Activated CD8-positive, alpha-beta memory T cell treated with anti-CD3 and anti-CD28 coated beads, Interleukin-2, amount 50 U/mL, for 24 hours (primary cell): Measurements from ENCODE around the gene POLR2C.

ENCODE experiments used
- DNase-seq: peaks from one replicate; pipeline ENCODE4 v3.0.0-alpha.2; 2020; ENCODE audit errors: extremely low read depth

POLR2C gene

GRCh38 chr16:57502048-57502775 lies 39.7 kb downstream of the POLR2C start:
- DNase-seq = no peak

DNA sequence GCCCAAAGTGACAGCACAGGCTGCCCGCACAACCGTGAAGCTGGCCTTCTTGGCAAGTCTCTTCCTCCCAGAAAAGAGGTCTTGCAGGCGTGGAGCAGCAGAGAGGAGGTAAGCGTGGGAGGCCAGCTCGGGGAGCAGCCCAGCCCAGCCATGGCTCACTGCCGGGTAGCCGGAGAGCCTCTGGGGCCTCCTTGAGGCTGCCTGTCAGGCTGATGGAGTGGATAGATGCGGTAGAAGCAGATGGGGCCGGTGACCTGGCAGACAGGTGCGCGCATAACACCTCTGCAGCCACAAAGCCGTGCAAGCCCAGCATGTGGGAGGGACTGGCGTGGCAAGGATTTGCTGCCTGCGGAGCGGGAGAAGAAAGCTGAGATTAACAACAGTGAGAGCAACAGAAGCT lies 40.9 kb downstream of the POLR2C start:
- DNase-seq = no peak

DNA sequence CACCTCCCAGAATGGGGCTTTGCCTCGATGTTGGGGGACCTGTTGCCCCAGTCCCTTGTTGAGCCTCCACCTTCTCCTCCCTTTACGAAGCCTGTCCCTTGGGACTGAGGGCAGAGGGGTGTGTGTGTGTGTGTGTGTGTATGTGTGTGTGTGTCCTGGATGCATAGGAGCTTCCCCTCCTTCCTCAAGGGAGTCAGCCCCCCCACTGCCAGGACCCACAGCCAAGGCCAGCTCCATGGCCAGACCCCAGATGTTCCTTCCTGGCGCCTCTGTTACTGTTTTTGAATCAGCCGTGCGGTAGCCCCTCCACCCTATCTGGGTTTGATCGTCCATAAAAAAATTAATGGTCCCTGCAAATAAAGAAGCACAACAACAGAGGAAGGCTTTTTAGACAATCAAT lies 41.5 kb downstream of the POLR2C start:
- DNase-seq = no peak

DNA sequence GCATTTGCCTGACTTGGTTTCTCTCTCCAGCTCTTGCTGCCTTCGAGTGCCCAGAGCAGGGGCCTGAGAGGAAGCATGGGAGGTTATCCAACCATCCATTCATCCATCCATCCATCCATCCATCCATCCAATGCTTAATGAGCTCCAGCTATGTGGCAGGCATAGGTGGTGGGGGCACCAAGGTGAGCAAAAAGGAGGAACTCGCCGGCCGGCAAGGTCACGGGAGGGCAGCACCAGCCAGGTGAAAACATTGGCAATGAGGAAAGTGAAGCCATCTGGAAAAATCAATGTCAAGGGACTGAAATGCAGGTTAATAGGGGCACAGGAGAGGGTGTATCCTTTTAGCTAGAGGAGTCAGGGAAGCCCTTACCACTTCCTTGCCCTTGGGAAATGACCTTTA lies 42.0 kb downstream of the POLR2C start:
- no peak for DNase-seq

GRCh38 chr16:57505169-57505568 lies 42.7 kb downstream of the POLR2C start:
- no peak for DNase-seq

- DNase-seq = no peak
Measured at GRCh38 chr16:57507136-57508034, 44.9 kb downstream of the POLR2C start.

- no peak for DNase-seq
Measured at GRCh38 chr16:57508035-57508425, 45.6 kb downstream of the POLR2C start.

DNA sequence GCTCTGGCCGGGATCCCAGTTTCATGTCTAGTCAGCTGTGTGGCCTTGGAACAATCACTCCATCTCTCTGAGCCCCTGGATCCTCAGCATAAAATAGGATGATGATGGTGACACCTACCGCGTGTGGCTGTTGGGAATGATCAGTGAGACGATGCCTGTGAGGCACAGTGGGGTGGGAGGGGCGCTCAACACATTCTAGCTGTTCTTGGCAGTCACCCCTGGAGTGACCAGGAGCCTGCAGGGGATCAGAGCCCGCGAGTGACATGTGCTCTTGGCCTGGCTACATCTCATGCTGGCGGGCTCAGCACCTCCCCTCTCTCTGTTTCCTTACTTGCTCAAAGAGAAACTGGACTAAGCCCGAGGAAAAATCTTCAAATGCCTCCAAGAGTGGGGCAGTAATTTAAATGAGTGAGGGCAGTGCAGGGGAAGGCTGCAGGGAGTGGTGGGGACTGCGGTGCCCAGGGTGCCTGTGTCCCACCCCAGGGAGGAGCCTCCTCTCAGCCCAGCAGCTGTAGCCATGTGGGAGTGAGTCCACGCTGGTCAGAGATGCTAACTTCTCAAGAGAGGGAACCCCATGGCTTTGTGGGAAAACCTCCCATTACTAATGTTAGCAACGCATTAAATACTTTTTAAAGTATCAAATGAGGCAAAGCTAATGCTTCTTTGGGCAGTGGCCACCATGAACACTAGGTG lies 46.9 kb downstream of the POLR2C start:
- no peak for DNase-seq

DNA sequence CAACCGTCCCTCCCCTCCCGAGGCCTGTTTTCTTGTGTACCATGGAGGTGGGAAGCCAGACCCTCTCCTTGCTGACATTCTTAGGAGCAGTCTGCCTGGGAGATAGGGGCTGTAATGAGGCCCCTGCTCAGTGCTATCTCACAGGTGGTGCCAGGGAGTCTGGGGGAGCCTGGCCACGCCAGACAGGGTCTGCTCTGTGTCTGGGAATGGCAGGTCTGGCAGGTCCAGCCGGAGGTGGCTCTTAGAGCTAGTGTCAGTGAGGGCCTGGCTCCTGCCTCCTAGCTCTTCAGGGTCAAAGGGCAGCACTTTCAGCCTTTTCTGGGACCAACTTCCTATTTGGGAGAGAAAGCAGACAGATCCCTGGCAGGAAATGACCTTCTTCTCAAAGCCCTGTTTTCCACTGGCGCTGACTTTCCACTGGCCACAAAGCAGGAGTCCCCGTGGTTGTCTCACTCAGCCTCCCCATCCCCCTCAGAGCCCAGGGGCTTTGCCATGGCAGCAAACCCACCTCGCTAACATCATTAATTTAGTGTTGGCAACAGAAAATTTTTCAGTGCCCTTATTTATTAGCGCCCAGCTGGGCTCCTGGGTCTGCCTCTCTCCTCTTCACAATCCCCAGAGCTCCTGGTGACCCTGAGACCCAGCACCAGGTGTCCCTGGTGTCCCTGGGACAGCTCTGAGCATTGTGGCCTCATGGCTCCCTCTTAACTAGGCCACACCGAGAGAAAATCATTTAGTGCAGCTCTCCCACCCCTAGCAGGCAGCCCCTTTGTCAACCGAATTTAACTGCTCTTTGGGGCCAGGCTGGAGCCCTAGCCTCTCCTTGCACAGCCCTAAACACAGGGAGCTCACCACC lies 47.8 kb downstream of the POLR2C start:
- DNase-seq = no peak

DNA sequence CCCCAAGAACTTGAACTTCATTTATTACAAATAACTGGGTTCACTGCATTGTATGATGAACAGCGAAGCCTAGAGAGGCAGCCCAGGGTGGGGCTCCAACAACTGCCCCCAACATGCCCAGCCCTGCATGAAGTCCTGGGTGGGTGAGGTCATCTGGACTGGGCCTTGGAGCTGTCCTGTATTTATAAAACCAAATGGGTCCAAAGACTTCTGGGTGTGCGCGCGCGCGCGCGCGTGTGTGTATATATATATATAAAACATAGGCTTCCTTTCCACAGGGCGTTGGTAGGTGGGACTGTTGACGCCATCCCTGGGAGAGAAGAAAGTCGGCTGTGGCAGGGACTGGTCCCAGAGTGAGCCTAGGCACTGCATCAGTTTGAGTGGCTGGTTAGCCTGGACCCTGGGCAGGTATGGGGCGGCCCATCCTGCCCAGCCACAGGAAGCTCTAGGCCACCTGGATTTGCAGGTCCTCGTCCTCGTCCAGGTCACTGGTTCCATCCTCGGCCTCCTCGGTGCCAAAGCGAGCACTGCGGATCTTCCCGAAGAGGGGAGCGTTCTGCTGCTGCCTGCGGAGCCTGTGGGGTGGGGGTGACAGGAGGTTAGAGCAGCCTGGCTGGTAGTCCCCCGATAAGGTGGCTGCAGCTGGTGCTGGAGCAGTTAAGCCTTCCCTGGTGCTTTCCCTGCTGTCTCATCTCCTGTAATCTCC lies 50.0 kb downstream of the POLR2C start:
- DNase-seq = no peak

- no peak for DNase-seq
Measured at GRCh38 chr16:57513371-57514102, 51.1 kb downstream of the POLR2C start.

GRCh38 chr16:57514371-57514770 lies 51.9 kb downstream of the POLR2C start:
- no peak for DNase-seq

GRCh38 chr16:57514791-57515600 lies 52.5 kb downstream of the POLR2C start:
- no peak for DNase-seq

- DNase-seq = no peak
Measured at GRCh38 chr16:57516176-57516725, 53.8 kb downstream of the POLR2C start.

- DNase-seq = no peak
Measured at GRCh38 chr16:57516773-57517172, 54.3 kb downstream of the POLR2C start.

DNA sequence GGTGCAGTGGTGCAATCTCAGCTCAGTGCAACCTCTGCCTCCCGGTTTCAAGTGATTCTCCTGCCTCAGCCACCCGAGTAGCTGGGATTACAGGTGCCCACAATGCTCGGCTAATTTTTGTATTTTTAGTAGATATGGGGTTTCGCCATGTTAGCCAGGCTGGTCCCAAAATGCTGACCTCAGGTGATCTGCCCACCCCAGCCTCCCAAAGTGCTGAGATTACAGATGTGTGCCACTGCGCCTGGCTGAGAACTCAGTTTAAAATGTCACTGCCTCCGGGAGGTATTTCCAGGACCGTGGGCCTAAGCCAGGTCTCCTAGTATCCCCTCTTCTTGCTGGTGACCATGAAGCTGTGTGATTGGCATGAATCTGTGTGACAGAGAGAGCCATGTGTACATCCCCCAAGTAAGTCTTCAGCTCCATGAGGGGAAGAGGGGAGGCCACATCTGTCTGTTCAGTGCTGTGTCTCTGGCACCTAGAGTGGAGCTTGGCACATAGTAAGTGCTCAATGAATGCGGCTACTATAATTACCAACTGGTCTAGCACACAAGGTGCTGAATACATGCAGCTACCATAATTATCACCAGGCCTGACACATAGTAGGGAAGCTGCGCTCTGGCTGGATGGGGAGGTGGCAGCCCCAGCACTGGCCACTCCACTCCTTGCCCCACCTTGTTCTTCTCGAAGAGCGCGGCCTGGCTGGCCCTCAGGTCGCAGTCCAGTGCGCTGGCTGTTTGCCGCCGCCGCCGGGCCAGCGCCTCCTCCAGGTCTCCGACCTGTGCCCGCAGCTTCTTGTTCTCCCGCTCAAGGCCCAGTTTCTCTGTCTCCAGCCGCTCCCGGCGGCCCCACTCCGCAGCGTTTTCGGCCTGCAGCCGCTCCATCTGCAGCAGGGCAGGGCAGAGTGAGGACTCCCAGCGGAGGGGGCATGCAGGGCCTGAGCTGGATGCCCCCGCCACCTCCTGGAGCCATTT lies 55.2 kb downstream of the POLR2C start:
- no peak for DNase-seq

DNA sequence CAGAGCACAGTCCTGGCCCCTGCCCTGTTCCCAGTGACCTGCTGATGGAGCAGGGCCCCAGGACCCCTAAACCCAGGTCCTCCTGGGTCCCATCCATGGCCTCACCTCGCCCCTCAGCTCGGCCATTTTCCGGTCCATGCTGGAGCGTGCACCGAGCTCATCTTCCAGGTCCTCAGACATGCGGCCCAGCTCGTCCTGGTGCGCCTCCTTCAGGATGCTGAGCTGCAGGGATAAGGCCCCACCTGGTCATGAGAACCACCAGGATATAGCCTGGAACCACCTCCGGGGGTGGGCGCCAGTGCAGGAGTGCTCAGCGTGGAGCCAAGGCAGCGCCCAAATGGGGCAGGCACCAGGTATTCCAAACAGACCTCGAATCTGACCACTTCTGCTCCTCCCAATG lies 56.0 kb downstream of the POLR2C start:
- no peak for DNase-seq

DNA sequence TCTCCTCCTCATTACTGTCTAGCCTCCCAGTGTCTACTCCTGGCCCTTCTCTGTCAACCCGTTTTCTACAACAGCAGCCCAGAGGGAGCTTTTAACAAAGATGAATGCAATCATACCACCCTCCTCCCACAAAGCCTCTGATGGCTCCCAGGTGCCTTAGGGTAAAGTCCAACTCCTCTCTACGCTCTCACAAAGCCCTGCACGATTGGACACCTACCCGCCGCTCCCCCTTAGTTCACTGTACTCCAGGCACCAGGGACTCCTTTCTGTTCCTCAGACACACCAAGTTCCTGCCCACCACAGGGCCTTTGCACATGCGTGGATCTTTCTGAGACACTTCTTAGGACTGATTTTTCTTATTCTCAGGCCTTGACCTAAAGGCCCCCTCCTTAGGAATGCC lies 56.4 kb downstream of the POLR2C start:
- DNase-seq = no peak
